Activated naive CD8-positive, alpha-beta T cell treated with anti-CD3 and anti-CD28 coated beads, Interleukin-2, amount 50 U/mL, for 16 hours (primary cell): Measurements from ENCODE around the gene FAM83D.

Experiments used
- DNase-seq: peaks from one replicate; pipeline ENCODE4 v3.0.0-alpha.2; 2020; ENCODE audit warnings: low read depth, low spot score

Gene FAM83D

DNA sequence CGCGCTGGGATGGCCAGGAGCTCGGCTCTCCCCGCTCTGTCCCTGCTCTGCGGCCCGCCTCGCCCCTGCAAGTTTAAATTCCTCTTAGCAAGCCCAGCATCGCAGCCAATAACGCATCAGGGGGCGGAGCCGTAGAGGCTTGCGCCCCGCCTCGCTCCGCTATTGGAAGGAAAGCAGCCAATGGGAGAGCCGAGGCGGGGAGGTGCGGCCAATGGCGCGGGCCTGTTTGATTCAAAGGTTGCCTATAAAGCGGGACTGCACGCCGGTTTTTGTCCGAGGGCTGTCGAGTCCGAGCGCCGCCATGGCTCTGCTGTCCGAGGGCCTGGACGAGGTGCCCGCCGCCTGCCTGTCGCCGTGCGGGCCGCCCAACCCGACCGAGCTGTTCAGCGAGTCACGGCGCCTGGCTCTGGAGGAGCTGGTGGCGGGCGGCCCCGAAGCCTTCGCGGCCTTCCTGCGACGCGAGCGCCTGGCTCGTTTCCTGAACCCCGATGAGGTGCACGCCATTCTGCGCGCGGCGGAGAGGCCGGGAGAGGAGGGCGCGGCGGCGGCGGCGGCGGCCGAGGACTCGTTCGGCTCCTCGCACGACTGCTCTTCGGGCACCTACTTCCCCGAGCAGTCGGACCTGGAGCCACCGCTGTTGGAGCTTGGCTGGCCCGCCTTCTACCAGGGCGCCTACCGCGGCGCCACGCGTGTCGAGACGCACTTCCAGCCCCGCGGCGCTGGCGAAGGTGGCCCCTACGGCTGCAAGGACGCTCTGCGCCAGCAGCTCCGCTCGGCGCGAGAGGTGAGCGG, at the start of gene FAM83D:
Gene FAM83D, plus strand, starts transcription at position 276 of the 792 bp plus-strand sequence. Its CDS starts 26 bp downstream, at position 302.
- peak; percentile 82 for DNase-seq

- no peak for DNase-seq
Measured at GRCh38 chr20:38877483-38877882, 48.7 kb upstream of the FAM83D start.

DNA sequence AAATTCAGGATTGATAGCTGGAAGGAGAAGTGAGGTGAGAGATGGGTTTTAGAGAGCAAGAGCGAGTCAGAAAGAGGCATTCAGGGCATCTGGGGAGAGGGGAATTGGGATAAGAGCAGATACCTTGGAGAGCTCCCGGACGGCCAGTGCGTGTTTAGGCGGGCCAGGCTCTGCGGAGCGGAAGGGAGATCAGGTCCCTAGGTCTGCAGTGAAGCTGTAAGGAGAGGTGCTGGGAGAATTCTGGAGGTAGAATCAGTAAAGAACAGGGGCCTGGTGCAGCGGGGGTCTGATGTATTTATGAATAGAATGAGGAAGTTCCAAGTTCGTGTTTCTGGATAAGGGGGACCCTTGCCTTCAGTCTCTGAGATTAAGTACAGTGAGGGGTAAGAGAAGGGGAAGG, 47.4 kb upstream of the FAM83D start:
- DNase-seq, result no peak

DNA sequence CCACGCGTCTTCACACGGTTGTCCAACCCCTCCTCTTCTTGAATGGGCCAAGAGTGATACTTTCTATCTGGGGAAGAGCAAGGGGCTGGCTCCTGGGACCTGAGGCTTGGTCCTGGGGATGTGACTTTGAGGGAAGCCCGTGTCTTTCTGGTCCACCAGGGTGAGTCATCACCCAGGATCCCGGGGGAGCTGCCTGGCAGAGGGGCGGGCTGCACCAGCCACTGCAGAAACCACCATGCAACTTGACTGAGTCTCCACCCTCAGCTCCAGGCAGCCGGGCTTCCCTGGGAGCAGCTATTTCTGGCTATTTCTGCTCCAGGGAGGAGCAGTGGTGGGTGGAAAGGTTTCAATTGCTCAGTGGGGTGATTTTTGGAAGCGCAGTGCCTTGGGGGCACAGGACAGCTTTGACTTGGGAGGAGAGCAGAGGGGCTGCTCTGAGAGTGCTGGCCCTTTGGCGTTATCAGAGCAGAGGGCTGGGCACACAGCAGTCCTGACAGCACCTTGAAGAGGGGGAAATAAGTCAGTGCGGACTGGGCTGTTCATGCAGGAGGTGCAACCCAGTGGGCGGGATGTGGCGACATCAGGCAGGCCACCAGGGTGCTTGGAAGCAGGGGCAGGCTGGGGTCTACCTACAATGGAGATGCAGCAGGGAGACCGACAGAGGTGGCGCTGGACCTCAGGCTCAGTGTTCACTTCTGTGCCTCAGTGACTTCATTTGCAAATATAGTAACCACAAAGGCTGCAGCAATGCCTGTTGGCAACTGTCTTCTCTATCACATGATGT, 45.1 kb upstream of the FAM83D start:
- no peak for DNase-seq

DNA sequence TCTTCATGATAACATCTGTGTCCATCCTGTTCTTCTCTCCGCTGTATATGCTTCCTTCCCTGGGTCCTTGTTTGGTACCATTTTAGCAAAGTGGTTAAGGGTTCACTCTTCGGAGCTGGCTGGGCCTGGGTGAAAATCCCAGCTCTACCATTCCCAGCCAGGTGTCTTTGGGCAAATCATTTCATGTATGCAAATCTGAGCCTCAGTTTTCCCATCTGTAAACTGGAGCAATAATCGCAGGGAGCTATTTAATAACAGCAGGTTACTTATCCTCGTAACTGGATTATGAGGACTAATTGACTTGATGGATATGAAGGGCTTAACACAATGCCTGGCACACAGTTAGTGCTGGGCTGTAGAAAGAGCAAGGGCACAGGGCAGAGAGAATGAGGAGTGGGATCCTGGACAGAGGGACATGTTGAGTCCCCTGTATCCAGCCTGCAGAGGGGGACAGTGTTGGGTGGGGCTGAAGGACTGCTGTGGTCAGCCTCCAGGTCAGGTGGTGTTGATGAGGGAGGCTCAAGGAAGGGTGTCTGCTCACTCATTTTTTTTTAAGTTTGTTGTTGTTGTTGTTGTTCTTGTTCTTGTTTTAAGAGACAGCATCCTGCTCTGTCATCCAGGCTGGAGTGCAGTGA, 44.3 kb upstream of the FAM83D start:
- DNase-seq, result no peak

DNA sequence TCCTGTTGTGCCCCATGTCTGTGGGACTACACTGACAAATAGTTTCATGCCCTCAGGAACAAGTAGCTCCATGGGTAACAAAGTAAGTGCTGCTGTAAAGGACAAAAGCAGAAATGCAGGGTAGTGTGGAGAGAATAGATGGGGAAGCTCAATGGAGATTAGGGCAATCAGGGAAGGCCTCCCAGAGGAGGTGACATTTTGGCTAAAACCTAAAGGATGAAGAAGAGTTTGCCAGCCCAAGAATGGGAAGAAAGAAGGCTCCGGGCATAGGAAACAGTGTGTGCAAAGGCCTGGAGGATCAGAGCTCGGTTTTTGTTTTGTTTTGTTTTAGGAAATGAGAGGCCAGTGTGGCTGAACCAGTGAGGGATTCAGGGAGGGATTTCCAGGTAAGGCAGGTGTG, 43.6 kb upstream of the FAM83D start:
- no peak for DNase-seq

DNA sequence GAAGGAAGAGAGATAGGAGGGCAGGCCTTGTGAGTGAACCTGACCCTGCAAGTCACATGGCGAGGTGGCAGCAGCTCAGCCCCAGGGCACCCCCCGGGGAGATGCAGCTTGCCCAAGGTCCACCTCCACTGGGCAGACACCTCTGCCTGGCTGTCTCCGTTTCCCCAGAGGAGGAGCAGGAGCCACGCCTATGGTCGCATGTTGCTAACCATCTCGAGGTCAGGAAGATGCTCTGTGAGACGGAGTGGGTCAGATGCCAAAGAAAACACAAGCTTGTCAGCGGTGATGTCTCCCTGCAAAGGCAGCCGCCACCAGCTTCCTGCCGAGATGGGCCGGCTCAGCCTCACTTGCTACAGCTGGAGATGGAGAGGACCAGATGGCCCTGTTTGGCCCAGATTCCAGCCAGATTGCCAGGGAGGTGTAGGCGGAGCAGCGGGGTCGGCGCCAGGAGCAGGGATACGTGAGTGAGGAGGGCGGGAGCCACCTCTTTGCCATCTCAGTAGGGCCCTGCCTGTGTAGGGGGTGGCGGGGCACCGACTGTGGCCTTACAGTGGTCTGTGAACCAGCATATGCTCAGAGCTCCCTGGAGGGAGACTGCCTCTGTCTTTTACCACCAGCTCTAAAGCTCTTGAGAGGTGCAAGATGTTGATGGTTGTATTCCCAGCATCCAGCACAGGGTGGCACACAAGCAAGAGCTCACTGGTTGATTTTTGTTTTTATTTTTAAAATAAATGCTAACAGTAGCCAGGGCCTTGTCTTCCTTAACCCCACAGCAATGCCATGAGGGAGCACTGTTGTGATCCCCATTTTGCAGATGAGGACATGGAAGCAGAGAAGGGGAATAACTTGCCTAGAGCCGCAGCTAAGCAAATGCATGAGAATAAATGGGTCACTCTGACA, 42.9 kb upstream of the FAM83D start:
- no peak for DNase-seq

- DNase-seq, result no peak
Measured at GRCh38 chr20:38883981-38884733, 42.1 kb upstream of the FAM83D start.

DNA sequence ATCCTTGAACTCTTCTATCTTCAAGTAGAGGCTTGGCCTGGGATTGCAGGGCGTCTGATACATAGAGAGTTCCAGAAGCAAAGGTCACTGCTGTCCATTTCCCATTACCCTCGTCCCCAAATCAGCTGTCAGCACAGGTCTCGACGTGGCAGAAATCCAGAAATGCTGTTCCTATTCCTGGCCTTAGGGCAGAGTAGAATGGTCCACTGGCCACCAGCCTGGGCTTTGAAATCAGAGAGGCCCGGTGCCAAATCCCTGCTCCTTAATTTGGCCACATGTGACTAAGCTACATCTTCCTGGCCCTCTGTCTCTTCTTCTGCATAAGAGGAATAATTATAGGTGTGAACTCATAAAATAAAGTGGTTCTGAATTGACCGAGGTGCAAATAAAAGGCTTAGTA, 40.9 kb upstream of the FAM83D start:
- no peak for DNase-seq

DNA sequence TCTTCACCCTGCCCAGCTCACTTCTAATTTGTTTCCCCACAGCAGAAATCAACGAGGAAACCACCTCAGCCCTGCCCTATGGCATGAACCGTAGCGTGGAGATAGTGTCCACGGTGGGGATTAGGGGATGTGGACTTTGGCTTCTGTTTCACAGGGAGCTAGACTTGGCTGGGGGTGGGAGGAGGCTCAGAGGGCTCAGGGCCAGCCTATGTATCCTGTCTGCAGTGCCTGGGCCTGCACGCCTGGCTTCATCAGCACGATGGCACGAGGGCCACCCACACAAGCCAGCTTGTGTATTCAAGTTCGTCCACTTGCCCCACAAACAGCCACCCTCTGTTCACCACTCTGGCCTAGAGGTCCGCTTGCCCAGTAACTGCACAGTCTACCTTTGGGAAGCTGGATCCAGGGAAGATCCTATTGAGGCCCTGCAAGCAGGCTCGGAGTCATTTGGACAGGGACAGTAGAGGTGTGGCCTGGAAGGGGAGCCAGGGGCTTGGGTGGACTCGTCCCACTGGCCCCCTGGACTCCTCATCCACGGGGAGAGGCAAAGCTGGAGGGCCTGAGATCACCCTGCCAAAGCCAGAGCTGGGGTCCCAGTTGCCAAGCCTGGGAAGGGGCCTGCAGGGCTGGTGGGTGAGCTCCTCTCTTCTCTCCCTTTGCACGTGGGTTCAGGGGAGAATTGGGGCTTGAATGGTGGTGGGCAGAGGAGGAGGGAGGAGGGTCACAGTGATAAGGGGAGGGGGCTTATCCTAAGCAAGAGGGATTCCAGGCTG, 38.0 kb upstream of the FAM83D start:
- no peak for DNase-seq

DNA sequence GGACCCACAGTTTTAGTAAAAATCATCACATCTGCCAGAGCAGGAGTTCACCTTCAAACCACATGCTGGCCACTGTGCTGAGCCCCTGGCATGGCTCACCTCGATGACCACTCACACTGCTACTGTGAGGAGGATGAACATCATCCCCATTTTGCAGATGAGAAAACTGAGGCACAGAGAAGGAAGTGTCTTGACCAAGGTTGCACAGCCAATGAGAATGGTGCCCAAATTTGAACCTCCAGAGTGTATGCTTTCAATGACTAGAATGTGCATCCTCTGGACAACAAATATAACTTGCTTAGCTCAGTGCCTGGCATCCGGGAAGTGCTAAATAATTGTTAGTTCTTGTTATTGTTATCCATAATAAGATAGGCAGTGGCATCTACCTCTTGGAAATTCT, 37.2 kb upstream of the FAM83D start:
- no peak for DNase-seq

GRCh38 chr20:38889792-38890496, 36.3 kb upstream of the FAM83D start:
- no peak for DNase-seq

- no peak for DNase-seq
Measured at GRCh38 chr20:38890497-38890818, 35.8 kb upstream of the FAM83D start.

DNA sequence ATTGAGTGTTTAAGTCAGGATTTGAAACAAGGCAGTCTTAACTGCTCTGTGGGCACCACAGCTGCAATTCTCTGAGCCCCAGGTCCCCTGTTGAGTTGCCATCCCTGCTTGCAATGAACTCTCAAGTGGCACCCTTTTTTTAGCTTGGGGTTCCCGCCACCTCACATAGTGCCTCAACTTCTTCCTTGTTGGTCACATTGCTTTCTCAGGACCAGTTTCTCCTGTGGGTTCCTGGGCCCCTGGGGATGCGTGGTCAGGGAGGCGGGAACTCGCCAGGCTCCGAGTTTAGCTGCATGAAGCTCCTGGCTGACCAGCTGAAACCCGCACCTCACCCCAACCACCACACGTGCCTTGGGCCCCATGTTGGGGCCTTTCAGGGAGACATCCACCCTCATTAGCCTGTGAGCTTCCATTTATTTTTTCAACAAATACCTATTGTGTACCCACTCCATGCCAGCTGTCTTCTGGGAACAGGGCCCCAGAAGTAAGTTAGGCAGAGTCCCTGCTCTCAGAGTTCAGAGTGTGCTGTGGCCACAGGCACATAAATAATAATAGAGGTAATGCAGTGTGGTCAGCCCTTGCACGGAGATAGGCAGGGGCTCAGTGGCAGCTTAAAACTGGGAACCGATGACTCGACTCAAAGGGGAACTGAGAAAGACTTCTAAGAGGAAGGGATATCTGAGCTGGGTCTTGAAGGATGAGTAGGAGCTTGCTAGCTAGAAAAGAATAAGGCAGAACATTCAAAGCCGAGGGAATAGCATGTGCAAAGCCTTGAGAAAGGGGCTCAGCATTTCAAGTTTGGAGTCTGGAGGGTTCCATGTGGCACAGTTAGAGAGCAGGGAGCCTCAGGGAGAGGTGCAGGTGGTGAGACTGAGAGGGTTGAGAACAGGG, 33.9 kb upstream of the FAM83D start:
- no peak for DNase-seq

- no peak for DNase-seq
Measured at GRCh38 chr20:38893056-38893564, 33.1 kb upstream of the FAM83D start.

DNA sequence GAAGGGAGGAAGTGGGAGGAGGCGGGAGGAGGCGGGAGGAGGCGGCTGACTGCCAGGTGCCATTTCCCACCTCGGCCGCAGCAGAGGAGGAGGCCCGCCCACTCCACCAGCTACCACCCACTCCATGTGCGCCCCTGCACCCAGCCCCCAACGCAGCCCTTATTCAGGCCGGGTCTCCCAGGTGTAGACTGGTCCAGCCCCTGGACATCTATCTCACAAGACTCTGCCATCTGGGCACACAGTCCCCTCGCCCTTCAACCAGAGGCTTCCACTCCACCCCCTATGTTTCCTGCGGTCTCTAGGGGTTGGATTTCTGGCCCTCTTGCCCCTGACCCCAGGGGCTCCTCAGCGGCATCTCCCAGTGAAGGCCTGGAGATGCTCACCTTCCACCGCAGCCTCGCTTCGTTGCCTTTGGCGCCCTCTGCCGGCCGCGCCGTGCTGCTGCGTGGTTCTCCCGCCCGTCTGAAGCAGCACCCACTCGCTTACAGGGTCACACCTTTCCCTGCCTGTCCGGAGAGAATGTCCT, 32.6 kb upstream of the FAM83D start:
- DNase-seq, result peak; percentile 62

GRCh38 chr20:38894091-38894847, 31.9 kb upstream of the FAM83D start:
- DNase-seq, result no peak
